Smooth muscle cell (in vitro differentiated cells): ENCODE data around the gene OSER1. TPM values are rescaled to one million over a fixed set of nuclear protein-coding genes. Genes with fewer than 3 reads are reported as not detected.
"Not testable (repeated sequence)": the region's sequence is repeated elsewhere in the genome, so short reads cannot be mapped to it uniquely, and the experiment has no call there.

ENCODE experiments used
- DNase-seq: peaks from one replicate; lab custom pipeline; 2025; ENCODE audit not compliant: unreplicated experiment; lab: John Stamatoyannopoulos, UW
- H2AFZ ChIP-seq: fragments of 200-600 bp; sonication (generic); 2 replicates; pipeline ENCODE4 v1.6.0; 2016; ENCODE audit warnings: antibody characterized with exemption, low read depth, mild to moderate bottlenecking
- H3F3A ChIP-seq: fragments of 200-600 bp; sonication (generic); 2 replicates; pipeline ENCODE4 v1.6.0; 2017; ENCODE audit warnings: antibody characterized with exemption, low read depth
- H3K27ac ChIP-seq: fragments of 200-600 bp; sonication (generic); 2 replicates; pipeline ENCODE4 v1.5.1; 2016; ENCODE audit warnings: low read depth, mild to moderate bottlenecking
- H3K27me3 ChIP-seq: fragments of 200-600 bp; sonication (generic); 2 replicates; pipeline ENCODE4 v1.6.1; 2016; ENCODE audit warnings: low read depth, mild to moderate bottlenecking
- H3K36me3 ChIP-seq: fragments of 200-600 bp; sonication (generic); 2 replicates; pipeline ENCODE4 v1.5.1; 2016; ENCODE audit warnings: low read depth
- H3K4me1 ChIP-seq: fragments of 200-600 bp; sonication (generic); 2 replicates; pipeline ENCODE4 v1.5.1; 2016; ENCODE audit warnings: low read depth
- H3K4me2 ChIP-seq: fragments of 200-600 bp; sonication (generic); 2 replicates; pipeline ENCODE4 v1.6.0; 2016; ENCODE audit warnings: mild to moderate bottlenecking
- H3K4me3 ChIP-seq: fragments of 200-600 bp; sonication (generic); 2 replicates; pipeline ENCODE4 v1.5.1; 2016; ENCODE audit warnings: mild to moderate bottlenecking
- H3K79me2 ChIP-seq: fragments of 200-600 bp; sonication (generic); 2 replicates; pipeline ENCODE4 v1.6.0; 2016; ENCODE audit warnings: low read depth, mild to moderate bottlenecking
- H3K9ac ChIP-seq: fragments of 200-600 bp; sonication (generic); 2 replicates; pipeline ENCODE4 v1.6.0; 2016; ENCODE audit warnings: low read depth
- H3K9me3 ChIP-seq: fragments of 200-600 bp; sonication (generic); replicated peaks from 2 replicates; pipeline ENCODE4 v1.5.1; 2016; ENCODE audit warnings: low read depth
- H4K20me1 ChIP-seq: fragments of 200-600 bp; sonication (generic); 2 replicates; pipeline ENCODE4 v1.6.0; 2016; ENCODE audit warnings: low read depth
- WGBS: methylation state at CpG from one replicate; pipeline ENCODE4 v1.1.7; 2016; ENCODE audit warnings: low lambda C conversion rate; 5-methylcytosine and 5-hydroxymethylcytosine counted together
- polyA plus RNA-seq: library from polyadenylated mRNA; unstranded; fragments of >200 nt; fragmentation: Nextera tagmentation; extraction: Ambion mirVana; gene quantifications from 2 replicates; pipeline ENCODE4 v1.2.1, GENCODE V29; 2016
- total RNA-seq: library from RNA; depleted of rRNA; stranded (reverse); fragments of >200 nt; gene quantifications from 2 replicates; pipeline ENCODE4 v1.2.3, GENCODE V29; 2014
- TF ChIP-seq, protein P1 (sequence below): fragments of 200-600 bp; sonication (generic); IDR thresholded peaks from 2 replicates; pipeline ENCODE4 v1.5.1; 2017; ENCODE audit warnings: borderline replicate concordance, mild to moderate bottlenecking, antibody characterized with exemption; ENCODE audit not compliant: insufficient read depth, poor library complexity, severe bottlenecking

Gene OSER1
- total and polyA plus RNA-seq, 2 experiments from 2014 or later = 33.1 to 42.3 TPM

DNA sequence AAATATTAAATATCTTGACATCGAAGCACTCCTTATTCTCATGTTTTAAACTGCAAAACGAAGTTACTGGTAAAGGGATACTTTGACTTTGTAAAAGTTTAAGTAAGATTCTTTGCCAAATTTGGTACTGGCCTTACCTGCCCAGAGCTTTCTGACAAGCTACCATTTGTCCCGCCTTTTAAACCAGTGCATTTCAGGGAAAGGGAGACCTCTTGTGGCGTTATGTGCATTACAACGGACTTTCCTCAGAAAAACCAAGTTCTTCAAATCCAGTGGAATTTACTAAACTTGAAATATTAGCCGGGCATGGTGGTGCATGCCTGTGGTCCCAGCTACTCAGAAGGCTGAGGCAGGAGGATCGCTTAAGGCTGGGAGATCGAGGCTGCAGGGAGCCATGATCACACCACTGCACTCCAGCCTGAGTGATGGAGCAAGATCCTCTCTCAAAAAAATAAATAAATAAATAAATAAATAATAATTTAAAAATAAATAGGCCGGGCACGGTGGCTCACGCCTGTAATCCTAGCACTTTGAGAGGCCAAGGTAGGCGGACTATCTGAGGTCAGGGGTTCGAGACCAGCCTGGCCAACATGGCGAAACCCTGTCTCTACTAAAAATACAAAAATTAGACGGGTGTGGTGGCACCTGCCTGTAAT, 20.2 kb downstream of the OSER1 start:
- DNase-seq, H3K36me3 ChIP-seq, H2AFZ ChIP-seq, H3K27me3 ChIP-seq, H3K9me3 ChIP-seq, H3K4me2 ChIP-seq, H3K4me3 ChIP-seq, H3K27ac ChIP-seq, H3F3A ChIP-seq, H4K20me1 ChIP-seq, H3K9ac ChIP-seq: not testable (repeated sequence)
- H3K79me2 ChIP-seq = peaks cover 12% of the 10 kb centered on the region
- peaks cover 11% of the 10 kb centered on the region for H3K4me1 ChIP-seq
- TF ChIP-seq, protein P1, sequence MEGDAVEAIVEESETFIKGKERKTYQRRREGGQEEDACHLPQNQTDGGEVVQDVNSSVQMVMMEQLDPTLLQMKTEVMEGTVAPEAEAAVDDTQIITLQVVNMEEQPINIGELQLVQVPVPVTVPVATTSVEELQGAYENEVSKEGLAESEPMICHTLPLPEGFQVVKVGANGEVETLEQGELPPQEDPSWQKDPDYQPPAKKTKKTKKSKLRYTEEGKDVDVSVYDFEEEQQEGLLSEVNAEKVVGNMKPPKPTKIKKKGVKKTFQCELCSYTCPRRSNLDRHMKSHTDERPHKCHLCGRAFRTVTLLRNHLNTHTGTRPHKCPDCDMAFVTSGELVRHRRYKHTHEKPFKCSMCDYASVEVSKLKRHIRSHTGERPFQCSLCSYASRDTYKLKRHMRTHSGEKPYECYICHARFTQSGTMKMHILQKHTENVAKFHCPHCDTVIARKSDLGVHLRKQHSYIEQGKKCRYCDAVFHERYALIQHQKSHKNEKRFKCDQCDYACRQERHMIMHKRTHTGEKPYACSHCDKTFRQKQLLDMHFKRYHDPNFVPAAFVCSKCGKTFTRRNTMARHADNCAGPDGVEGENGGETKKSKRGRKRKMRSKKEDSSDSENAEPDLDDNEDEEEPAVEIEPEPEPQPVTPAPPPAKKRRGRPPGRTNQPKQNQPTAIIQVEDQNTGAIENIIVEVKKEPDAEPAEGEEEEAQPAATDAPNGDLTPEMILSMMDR = peak; percentile 79
- WGBS = 39% methylated on average over 15 of the region's 15 CpGs

DNA sequence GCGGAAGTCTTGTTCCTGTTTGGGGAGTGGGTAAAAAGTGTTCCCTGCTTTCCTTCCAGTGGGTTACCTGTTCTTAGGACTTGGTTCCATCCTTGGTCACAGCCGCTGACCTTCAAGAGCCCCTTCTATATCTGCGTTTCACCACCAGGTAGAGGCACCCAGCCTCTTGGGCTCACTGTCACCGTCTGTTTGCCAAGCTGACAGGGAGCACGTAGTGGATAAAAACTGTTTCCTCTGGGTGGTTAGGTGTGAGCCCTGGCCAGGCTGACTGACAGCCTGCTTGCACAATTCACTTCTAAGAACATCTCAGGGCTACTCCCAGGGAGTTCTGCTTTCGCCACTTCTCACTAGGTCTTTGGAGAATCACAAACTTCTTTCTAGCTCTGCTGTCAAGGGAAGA, 21.8 kb downstream of the OSER1 start:
- Histone ChIP-seq H3K9me3 (no peaks in the 10 kb centered on the region), H3K27me3 (no peaks in the 10 kb centered on the region), H3K27ac (peak overlapping the region; percentile 91), H3K4me3 (no peak overlapping the region), H3K4me1 (peaks cover 11% of the 10 kb centered on the region), H3K36me3 (no peaks in the 10 kb centered on the region), H4K20me1 (no peaks in the 10 kb centered on the region), H3F3A (peaks cover 5% of the 10 kb centered on the region), H2AFZ (no peak overlapping the region), H3K79me2 (peaks cover 13% of the 10 kb centered on the region), H3K9ac (no peak overlapping the region), H3K4me2 (no peak overlapping the region)
- 76% methylated on average over 6 of the region's 6 CpGs for WGBS
- TF ChIP-seq, protein P1 = no peak
- DNase-seq = no peak

DNA sequence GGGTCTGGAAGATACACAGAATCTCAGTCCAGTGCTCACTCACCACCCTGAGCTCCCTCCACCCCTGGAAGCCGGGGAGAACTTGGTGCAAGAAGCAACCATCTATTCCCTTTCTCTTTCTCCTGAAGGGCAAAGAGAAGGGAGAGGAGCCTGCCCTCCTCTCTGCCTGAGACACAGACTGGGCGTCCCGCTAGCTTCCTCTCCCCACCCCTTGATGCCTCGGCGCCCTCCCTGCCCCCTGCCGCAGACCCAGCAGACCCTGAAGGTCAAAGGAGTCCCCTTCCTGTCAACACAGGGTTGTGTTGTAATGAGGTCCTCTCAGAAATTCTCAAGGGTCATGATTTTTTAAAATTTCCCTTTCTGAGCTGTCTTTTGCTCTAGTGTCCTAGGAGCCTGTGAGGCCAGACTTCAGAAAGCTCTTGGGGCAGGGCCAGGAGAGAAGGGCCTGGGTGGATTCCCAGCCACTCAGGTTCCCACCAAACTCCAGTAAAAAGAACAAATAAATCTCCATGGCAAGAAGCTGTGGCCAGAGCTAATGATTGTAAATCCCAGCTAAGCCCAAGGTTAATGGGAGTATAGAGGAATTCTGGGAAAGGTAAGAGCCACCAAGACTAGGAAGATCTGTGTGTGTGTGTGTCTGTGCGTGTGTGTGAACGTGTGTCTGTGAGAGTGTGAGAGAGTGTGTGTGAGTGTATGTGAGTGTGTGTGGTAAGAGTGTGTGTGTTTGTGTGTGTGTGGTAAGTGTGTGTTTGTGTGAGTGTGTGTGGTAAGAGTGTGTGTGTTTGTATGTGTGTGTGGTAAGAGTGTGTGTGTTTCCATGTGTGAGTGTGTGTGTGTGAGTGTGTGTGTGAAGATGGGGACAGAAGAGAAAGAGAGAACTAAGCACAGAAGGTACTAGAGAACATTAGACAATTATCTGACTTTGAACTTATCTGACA, 22.5 kb downstream of the OSER1 start:
- H3K4me3 ChIP-seq = peak overlapping the region; percentile 65
- H3K9me3 ChIP-seq = no peaks in the 10 kb centered on the region
- no peaks in the 10 kb centered on the region for H4K20me1 ChIP-seq
- H3K79me2 ChIP-seq = peaks cover 13% of the 10 kb centered on the region
- peak overlapping the region; percentile 91 for H2AFZ ChIP-seq
- peaks cover 5% of the 10 kb centered on the region for H3F3A ChIP-seq
- TF ChIP-seq, protein P1 = no peak
- H3K27ac ChIP-seq = peak overlapping the region; percentile 91
- peaks cover 11% of the 10 kb centered on the region for H3K4me1 ChIP-seq
- DNase-seq = no peak
- peak overlapping the region; percentile 95 for H3K4me2 ChIP-seq
- no peaks in the 10 kb centered on the region for H3K36me3 ChIP-seq
- H3K27me3 ChIP-seq = no peaks in the 10 kb centered on the region
- H3K9ac ChIP-seq = peak overlapping the region; percentile 56
- 21% methylated on average over 7 of the region's 8 CpGs for whole genome bisulfite sequencing
